Dendritic cell treated with granulocyte-macrophage colony-stimulating factor and Interleukin-4, amounts not matched to agents 40 ng/mL and 50 ng/mL, for 4 days (primary cell): ENCODE results near the gene MRPL20.
"Not testable (repeated sequence)": the region's sequence is repeated elsewhere in the genome, so short reads cannot be mapped to it uniquely, and the experiment has no call there.

ENCODE experiments used
- H3K27ac Mint-ChIP-seq: one replicate; pipeline ENCODE4 v1.8.0; 2022; ENCODE audit warnings: mild to moderate bottlenecking, mixed read lengths
- H3K27me3 Mint-ChIP-seq: one replicate; pipeline ENCODE4 v1.8.0; 2022; ENCODE audit warnings: mild to moderate bottlenecking, mixed read lengths
- H3K36me3 Mint-ChIP-seq: one replicate; pipeline ENCODE4 v1.8.0; 2022; ENCODE audit warnings: low read depth, mixed read lengths
- H3K4me1 Mint-ChIP-seq: one replicate; pipeline ENCODE4 v1.8.0; 2022; ENCODE audit warnings: low read depth, mixed read lengths
- H3K4me3 Mint-ChIP-seq: one replicate; pipeline ENCODE4 v1.8.0; 2022; ENCODE audit warnings: mild to moderate bottlenecking, moderate library complexity, mixed read lengths
- H3K9me3 Mint-ChIP-seq: one replicate; pipeline ENCODE4 v1.8.0; 2022; ENCODE audit warnings: mixed read lengths
- intact Hi-C: fragments of 100-400 bp; cut with micrococcal nuclease; formaldehyde crosslinking; loops from one replicate; pipeline ENCODE4 v1.15.0; 2022

MRPL20 gene

DNA sequence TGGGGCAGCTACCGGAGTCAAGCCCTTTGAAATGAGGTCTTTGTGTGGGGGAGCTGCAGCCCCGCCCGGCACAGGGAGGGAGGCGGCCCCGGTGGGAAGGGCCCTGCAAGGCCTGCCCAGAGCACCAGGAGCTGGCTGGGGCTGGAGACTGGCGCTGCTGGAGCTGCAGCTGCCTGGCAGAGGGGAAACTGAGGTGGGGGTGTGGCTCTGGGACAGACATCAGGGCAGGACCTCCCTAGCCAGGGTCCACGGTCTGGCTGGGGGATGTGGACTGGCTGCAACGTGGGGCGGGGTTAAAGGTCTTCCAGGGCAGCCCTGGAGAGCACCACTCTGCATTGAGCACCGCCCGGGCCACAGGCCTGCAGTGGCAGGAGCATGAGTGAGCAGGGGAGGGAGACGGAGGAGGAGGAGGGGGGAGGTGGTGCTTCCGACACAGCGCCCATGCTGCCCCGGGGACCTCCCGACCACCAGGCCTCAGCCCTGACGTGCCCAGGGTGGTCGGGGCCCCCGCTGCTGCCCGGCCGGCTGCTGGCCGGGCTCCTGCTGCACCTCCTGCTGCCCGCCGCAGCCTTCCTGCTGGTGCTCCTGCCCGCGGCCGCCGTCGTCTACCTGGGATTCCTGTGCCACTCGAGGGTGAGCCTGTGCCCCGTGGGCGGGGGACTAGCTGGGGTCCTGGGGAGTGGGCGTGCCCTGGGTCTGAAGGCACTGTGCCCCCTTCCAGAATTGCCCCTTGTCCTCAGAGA, 18.8 kb upstream of the MRPL20 start:
- no peak overlapping the region for H3K27ac Mint-ChIP-seq
- no peaks in the 10 kb centered on the region for H3K36me3 Mint-ChIP-seq
- intact Hi-C loops = no loop called here
- H3K4me3 Mint-ChIP-seq = no peak overlapping the region
- H3K27me3 Mint-ChIP-seq = peaks cover 78% of the 10 kb centered on the region
- H3K9me3 Mint-ChIP-seq = no peaks in the 10 kb centered on the region
- H3K4me1 Mint-ChIP-seq = peaks cover under 1% of the 10 kb centered on the region

GRCh38 chr1:1425426-1425752, 18.3 kb upstream of the MRPL20 start:
- H3K9me3 Mint-ChIP-seq = no peaks in the 10 kb centered on the region
- intact Hi-C loops = no loop called here
- H3K4me3 Mint-ChIP-seq = no peak overlapping the region
- H3K36me3 Mint-ChIP-seq = no peaks in the 10 kb centered on the region
- peaks cover 77% of the 10 kb centered on the region for H3K27me3 Mint-ChIP-seq
- no peak overlapping the region for H3K27ac Mint-ChIP-seq
- H3K4me1 Mint-ChIP-seq = peaks cover 5% of the 10 kb centered on the region

DNA sequence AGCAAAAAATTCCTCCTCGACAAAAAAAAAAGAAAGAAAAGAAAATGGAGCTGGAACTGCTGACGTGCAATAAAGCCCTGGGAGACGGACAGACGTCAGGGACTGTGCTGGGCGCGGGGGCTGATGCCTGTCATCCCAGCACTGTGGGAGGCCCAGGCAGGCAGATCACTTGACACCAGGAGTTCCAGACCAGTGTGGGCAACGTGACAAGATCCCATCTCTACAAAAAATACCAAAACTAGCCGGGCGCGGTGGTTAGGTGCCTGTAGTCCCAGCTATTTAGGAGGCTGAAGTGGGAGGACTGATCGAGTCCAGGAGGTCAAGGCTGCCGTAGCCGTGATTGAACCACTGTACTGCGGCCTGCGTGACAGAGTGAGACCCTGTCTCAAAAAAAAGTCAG, 17.6 kb upstream of the MRPL20 start:
- intact Hi-C loops = no loop called here
- Mint-ChIP-seq H3K27ac (no peak overlapping the region), H3K9me3 (no peaks in the 10 kb centered on the region), H3K27me3 (peaks cover 71% of the 10 kb centered on the region), H3K4me1 (peaks cover 5% of the 10 kb centered on the region), H3K4me3 (no peak overlapping the region), H3K36me3 (no peaks in the 10 kb centered on the region)

GRCh38 chr1:1423245-1423597, 16.1 kb upstream of the MRPL20 start:
- Mint-ChIP-seq H3K36me3 (no peaks in the 10 kb centered on the region), H3K27ac (no peak overlapping the region), H3K27me3 (peaks cover 66% of the 10 kb centered on the region), H3K9me3 (no peaks in the 10 kb centered on the region), H3K4me1 (peaks cover 5% of the 10 kb centered on the region), H3K4me3 (no peak overlapping the region)
- intact Hi-C loops = no loop called here

DNA sequence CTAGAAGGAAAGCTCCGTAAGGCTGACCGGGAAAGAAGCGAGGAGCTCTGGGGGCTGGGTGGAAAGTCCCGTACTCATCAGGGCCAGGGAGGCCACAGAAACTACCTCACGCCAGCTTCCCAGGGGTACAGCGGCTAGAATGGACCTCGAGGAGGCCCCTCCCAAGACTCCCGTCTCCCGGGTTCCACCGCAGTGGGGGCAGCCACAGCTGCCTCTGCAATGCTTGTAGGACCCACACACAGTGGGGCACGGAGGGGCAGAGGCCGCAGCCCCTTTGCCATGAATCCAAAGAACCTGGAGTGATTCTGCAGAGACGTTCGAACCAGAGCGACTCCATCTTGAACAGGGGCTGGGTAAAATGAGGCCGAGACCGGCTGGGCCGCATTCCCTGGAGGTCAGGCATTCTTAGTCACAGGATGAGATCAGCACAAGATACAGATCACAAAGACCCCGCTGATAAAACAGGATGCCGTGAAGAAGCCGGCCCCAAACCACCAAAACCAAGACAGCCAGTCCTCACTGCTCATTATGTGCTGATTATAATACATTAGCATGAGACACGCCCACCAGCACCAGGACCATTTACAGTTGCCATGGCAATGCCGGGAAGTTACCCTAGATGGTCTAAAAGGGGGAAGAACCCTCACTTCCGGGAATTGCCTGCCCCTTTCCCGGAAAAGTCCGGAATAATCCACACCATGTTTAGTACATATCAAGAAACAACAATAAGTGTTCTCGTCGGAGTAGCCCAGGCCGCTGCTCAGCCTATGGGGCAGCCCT, 15.6 kb upstream of the MRPL20 start:
- intact Hi-C loops = no loop called here
- peaks cover 5% of the 10 kb centered on the region for H3K4me1 Mint-ChIP-seq
- H3K4me3 Mint-ChIP-seq = no peak overlapping the region
- H3K9me3 Mint-ChIP-seq = no peaks in the 10 kb centered on the region
- no peak overlapping the region for H3K27ac Mint-ChIP-seq
- H3K36me3 Mint-ChIP-seq = no peaks in the 10 kb centered on the region
- peaks cover 66% of the 10 kb centered on the region for H3K27me3 Mint-ChIP-seq

DNA sequence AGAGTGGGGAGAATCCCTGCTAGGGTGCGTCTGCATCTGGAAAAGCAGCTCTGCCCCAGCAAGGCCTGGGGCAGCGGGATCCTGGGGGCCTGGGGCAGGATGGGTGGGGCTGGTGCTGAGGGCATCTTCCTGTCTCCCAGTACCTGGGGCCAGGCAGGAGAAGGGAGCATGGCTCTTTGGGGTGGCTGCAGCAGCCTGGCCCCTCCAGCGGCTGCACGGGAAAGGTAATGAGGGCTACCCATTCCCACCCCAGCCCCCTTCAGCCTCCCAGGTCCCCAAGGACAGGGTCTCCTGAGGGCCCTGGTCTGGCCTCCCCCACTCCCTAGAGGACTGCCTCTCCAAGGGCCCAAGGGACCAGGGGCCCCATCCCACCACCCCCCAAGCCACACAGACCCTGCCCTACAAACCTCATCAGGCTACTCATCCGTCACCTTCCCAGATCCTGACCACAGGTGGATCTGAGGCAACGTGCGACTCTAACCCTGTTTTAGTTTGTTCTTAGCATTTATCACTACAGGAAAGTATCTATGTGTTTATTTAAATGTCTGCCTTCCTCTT, 14.9 kb upstream of the MRPL20 start:
- Mint-ChIP-seq H3K27ac (no peak overlapping the region), H3K4me3 (no peak overlapping the region), H3K36me3 (no peaks in the 10 kb centered on the region), H3K27me3 (peaks cover 63% of the 10 kb centered on the region), H3K4me1 (peaks cover 5% of the 10 kb centered on the region), H3K9me3 (no peaks in the 10 kb centered on the region)
- intact Hi-C loops = no loop called here

DNA sequence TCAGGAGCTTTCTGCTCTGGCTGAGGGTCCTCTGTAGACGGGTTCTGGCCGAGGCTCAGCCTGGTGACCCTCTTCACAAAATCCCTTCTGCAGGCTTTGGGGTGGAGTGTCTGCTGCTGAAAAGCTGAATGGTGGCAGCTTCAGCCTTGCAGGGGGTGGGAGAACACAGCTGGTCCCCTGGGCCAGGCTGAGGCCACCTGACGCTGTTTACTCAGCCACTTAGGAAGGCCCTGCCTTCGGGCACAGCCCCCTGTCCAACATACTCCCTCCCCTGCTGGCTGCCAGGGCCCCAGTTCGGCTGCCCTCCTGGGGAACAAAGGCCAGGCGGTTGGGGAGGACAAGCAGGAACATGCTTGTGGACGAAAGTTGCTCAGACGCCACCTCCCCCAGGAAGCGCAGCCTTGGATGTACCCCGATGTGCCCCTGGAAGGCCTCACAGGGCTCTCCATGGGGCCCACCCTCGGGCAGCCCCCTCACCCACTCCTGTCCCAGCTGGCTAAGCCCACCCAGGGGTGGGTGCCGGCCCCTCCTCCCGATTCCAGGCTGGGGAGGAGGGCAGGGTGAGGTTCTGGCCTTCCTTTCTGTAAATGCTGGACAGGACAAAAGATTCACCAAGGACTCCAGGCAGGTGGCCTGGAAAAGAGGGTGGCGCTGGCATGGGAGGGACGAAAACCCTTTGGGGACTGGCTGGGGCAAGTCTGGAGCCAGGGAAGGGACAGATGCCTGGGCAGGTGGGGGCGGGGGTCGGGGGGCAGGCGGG, 14.2 kb upstream of the MRPL20 start, which contains the start of gene ANKRD65:
TSS of gene ANKRD65 (minus strand) at position 130 of the 760 bp plus-strand sequence. CDS start 271 bp downstream, outside the sequence.
- no peaks in the 10 kb centered on the region for H3K9me3 Mint-ChIP-seq
- intact Hi-C loops = no loop called here
- H3K4me1 Mint-ChIP-seq = peaks cover 5% of the 10 kb centered on the region
- peaks cover 56% of the 10 kb centered on the region for H3K27me3 Mint-ChIP-seq
- peak within 1 kb of the TSS; percentile 27 for H3K4me3 Mint-ChIP-seq
- no peaks in the 10 kb centered on the region for H3K36me3 Mint-ChIP-seq
- peak within 1 kb of the TSS; percentile 24 for H3K27ac Mint-ChIP-seq

GRCh38 chr1:1420654-1421141, 13.6 kb upstream of the MRPL20 start:
- Mint-ChIP-seq H3K27ac (peak overlapping the region; percentile 24), H3K36me3 (no peaks in the 10 kb centered on the region), H3K9me3 (no peaks in the 10 kb centered on the region), H3K4me1 (peaks cover 5% of the 10 kb centered on the region), H3K27me3 (peaks cover 51% of the 10 kb centered on the region), H3K4me3 (peak overlapping the region; percentile 27)
- intact Hi-C loops = no loop called here

- Mint-ChIP-seq H3K9me3 (no peaks in the 10 kb centered on the region), H3K4me1 (peaks cover 5% of the 10 kb centered on the region), H3K27ac (peak overlapping the region; percentile 24), H3K27me3 (peaks cover 47% of the 10 kb centered on the region), H3K36me3 (no peaks in the 10 kb centered on the region), H3K4me3 (no peak overlapping the region)
- intact Hi-C loops = no loop called here
These were observed 12.9 kb upstream of the MRPL20 start for GRCh38 chr1:1419813-1420653.

GRCh38 chr1:1419363-1419812, 12.3 kb upstream of the MRPL20 start:
- intact Hi-C loops = no loop called here
- H3K9me3 Mint-ChIP-seq = no peaks in the 10 kb centered on the region
- peaks cover 5% of the 10 kb centered on the region for H3K4me1 Mint-ChIP-seq
- H3K27ac Mint-ChIP-seq = no peak overlapping the region
- H3K27me3 Mint-ChIP-seq = peaks cover 46% of the 10 kb centered on the region
- H3K4me3 Mint-ChIP-seq = no peak overlapping the region
- H3K36me3 Mint-ChIP-seq = no peaks in the 10 kb centered on the region

DNA sequence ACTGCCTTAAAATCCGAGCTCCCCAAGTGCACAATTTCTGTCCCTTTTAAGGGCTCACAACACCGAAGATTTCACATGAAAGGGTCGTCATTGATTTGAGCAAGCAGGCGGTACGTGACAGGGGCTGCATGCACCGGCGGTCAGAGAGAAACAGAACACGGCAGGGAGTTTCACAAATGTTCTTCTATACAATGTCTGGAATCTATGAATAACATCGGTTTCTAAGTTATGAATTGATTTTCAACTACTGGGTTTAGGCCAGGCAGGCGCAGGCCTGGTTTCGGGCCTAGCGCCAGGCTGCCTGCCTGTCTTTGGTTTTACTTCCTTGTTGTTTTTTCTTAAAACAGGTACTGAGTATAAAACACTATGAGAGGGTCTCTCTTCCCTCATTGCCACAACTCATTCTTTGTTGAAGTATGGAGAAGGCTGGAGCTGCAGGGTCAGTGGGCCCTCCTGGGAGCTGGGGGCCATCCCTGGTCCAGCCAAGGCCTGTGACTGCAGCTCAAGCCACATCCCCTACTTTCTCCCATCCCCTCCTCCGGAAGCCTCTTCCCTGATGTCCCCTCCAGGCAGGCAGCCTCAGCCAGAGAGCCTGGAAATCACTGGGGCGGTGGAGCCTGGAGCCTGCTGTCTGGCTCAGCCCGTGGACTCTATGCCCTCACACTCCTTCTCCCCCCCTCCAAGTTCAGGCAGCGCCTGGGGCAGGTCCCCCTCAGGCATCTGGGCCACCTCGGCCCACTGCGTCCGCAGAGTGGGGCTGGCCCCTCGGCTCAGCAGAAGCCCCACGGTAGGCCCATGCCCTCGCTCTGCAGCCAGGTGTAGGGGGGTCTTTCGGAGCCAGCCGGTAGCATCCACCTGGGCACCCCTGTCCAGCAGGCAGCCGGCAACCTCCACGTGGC, 11.6 kb upstream of the MRPL20 start:
- Mint-ChIP-seq H3K4me3 (no peak overlapping the region), H3K4me1 (peaks cover 5% of the 10 kb centered on the region), H3K27me3 (peaks cover 44% of the 10 kb centered on the region), H3K36me3 (no peaks in the 10 kb centered on the region), H3K27ac (peak overlapping the region; percentile 4), H3K9me3 (no peaks in the 10 kb centered on the region)
- intact Hi-C loops = no loop called here

GRCh38 chr1:1417825-1418463, 10.9 kb upstream of the MRPL20 start:
- H3K9me3 Mint-ChIP-seq, H3K27ac Mint-ChIP-seq, H3K36me3 Mint-ChIP-seq, H3K4me3 Mint-ChIP-seq, intact Hi-C loops, H3K4me1 Mint-ChIP-seq: not testable (repeated sequence)
- peaks cover 43% of the 10 kb centered on the region for H3K27me3 Mint-ChIP-seq
